AG04450 (cell line): ENCODE measurements around the gene ZFP36L1. TPM values are rescaled to one million over a fixed set of nuclear protein-coding genes. Genes with fewer than 3 reads are reported as not detected.

Experiments used
- CTCF ChIA-PET: fragments of 300-600, 350-600 bp; formaldehyde crosslinking; extraction: SDS; loops from one replicate; lab custom pipeline; 2022; ENCODE audit warnings: antibody characterized with exemption, inconsistent platforms; lab: Charles Lee
- POLR2A ChIA-PET: fragments of 350-600 bp; formaldehyde crosslinking; extraction: SDS; loops from one replicate; lab custom pipeline; 2021; ENCODE audit warnings: antibody characterized with exemption, inconsistent platforms; lab: Yijun Ruan, JAX
- DNase-seq: peaks from one replicate; pipeline ENCODE4 v3.0.0-alpha.2; 2011; ENCODE audit warnings: low read depth, low spot score
- H3K27ac ChIP-seq: one replicate; pipeline ENCODE4 v1.5.1; 2012; ENCODE audit warnings: low read depth, low read length, control low read depth
- H3K27me3 ChIP-seq: one replicate; pipeline ENCODE4 v1.6.0; 2012; ENCODE audit warnings: low read length; ENCODE audit not compliant: control insufficient read depth, insufficient read depth
- H3K4me3 ChIP-seq: 2 replicates; pipeline ENCODE4 v1.5.1; 2011; ENCODE audit warnings: mild to moderate bottlenecking, low read depth, low read length, control low read depth
- H3K9me3 ChIP-seq: 2 replicates; pipeline ENCODE4 v1.5.1; 2012; ENCODE audit warnings: low read length; ENCODE audit not compliant: control insufficient read depth, insufficient read depth
- polyA plus RNA-seq: library from polyadenylated mRNA; depleted of rRNA; stranded (reverse); fragments of >200 nt; gene quantifications from 2 replicates; pipeline ENCODE4 v1.2.3, GENCODE V29; 2011
- TF ChIP-seq, protein P1 (sequence below): IDR thresholded peaks from 2 replicates; pipeline ENCODE4 v1.5.1; 2011; ENCODE audit warnings: low read depth, low read length, control low read depth, inconsistent platforms

The ZFP36L1 gene
- polyA plus RNA-seq, 1 experiment = 54.4 TPM

DNA sequence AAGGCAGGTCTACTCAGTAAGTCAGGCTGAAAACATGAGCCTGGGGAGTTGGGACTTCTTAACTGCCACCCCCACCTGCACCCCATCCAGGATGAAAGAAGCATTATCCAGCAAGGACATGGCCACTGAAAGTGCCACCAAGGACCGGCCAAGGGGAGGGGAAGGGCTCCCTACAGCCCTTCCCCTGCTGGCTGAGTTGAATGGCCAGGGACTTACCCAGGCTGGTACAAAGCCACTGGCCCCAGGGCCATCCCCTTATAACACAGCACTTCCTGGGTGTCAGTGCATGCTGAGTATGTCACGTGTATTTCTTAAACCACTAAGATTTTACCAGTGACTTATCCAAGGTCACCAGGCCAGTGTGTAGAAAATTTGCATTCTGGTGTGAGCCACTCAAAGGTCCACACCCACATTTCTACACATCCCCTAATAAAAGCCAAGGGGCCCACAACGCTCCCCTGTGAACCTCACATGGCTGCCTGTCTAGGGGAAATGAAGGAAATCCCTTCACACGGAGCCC is 29.3 kb upstream of the ZFP36L1 start:
- Histone ChIP-seq H3K9me3 (no peaks in the 10 kb centered on the region; the same call in 1 of the 2 replicates), H3K4me3 (no peak overlapping the region), H3K27ac (no peak overlapping the region), H3K27me3 (no peaks in the 10 kb centered on the region)
- ChIA-PET POLR2A (no interaction called here), CTCF (no interaction called here)
- DNase-seq = no peak
- TF ChIP-seq, protein P1, sequence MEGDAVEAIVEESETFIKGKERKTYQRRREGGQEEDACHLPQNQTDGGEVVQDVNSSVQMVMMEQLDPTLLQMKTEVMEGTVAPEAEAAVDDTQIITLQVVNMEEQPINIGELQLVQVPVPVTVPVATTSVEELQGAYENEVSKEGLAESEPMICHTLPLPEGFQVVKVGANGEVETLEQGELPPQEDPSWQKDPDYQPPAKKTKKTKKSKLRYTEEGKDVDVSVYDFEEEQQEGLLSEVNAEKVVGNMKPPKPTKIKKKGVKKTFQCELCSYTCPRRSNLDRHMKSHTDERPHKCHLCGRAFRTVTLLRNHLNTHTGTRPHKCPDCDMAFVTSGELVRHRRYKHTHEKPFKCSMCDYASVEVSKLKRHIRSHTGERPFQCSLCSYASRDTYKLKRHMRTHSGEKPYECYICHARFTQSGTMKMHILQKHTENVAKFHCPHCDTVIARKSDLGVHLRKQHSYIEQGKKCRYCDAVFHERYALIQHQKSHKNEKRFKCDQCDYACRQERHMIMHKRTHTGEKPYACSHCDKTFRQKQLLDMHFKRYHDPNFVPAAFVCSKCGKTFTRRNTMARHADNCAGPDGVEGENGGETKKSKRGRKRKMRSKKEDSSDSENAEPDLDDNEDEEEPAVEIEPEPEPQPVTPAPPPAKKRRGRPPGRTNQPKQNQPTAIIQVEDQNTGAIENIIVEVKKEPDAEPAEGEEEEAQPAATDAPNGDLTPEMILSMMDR = no peak

DNA sequence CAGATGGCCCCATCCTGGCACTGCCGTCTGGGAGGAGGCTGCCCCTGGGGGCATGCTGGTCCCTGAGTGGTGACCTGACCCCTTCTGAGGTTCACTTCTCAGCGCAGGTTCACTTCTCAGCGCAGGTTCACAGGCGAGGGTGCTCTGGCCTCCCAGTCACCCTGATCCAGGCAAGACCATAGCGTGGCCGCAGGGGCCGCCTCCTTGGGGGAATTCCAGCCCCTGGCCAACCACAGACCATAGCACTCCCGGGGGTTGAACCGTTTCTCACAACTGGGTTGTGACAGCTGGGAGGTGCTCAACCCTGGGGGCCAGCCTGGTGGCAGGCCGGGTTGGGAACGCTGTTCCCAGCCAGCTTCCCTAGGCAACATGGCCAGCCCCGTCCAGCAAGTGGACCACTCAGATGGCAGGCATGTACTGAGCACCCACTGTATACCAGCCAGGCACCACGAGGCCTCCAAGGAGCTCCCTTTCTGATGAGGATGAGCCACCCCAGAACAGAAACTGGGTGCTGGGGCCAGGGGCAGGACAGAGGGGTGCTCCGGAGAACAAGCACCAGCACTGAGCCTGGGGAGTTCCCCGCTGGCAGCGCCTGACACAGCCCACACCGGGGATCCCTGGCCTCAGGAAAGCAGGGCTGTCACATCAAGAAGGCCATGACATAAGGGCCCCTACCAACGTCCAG is 28.3 kb upstream of the ZFP36L1 start:
- Histone ChIP-seq H3K27ac (no peak overlapping the region), H3K27me3 (no peaks in the 10 kb centered on the region), H3K4me3 (no peak overlapping the region), H3K9me3 (no peaks in the 10 kb centered on the region; the same call in 1 of the 2 replicates)
- TF ChIP-seq, protein P1 = no peak
- no peak for DNase-seq
- CTCF ChIA-PET = interaction anchor here (1.1 to 1.4 kb wide), 2 partner anchors 928 to 984 kb away, joined by 3 to 6 read pairs; no protein-coding TSS in a partner anchor
- POLR2A ChIA-PET = interaction anchor here (1.1 kb wide), 1 partner anchor 28 kb away, joined by 8 read pairs; the partner anchor contains the start of gene ZFP36L1

DNA sequence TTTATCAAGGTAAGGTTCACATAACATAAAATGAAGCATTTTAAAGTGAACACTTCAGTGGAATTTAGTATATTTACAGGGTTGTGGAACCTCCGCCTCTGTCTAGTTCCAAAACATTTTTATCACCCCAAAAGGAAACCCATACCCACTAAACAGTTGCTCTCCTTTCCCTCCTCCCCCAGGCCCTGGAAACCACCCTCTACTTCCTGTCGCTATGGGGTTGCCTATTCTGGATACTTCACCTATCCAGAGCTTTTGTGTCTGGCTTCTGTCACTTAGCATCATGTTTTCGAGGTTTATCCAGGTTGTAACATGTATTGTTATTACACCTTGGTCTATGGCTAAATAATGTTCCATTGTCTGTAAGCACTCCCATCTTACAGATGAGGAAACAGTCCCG is 27.7 kb upstream of the ZFP36L1 start:
- Histone ChIP-seq H3K9me3 (peaks cover 5% of the 10 kb centered on the region; the same call in 1 of the 2 replicates), H3K27me3 (no peaks in the 10 kb centered on the region), H3K27ac (no peak overlapping the region), H3K4me3 (no peak overlapping the region)
- TF ChIP-seq, protein P1 = no peak
- no peak for DNase-seq
- POLR2A ChIA-PET = no interaction called here
- CTCF ChIA-PET = interaction anchor here (1.1 to 1.4 kb wide), 3 partner anchors 286 to 983 kb away, joined by 3 to 6 read pairs (median 3); no protein-coding TSS in a partner anchor

DNA sequence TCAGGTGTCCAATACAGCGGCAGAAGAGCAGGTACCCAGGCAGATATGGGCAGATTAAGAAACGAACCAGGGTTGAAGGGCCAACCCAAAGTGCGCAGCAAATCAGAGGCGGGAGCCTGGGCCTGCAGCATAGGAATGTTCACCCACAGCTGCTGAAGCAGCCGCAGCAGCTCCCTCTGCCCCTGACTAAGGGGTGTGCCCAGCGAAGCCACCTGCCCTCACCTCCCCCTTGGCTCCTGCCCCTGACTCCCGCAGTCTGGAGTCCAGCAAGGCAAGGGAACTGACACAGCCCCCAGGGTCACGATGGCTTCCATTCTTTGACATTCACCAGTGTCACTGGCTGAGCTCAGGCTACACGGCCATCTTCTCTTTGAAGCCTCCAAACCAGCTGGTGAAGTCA is 27.3 kb upstream of the ZFP36L1 start:
- Histone ChIP-seq H3K27ac (no peak overlapping the region), H3K9me3 (peaks cover 5% of the 10 kb centered on the region; the same call in 1 of the 2 replicates), H3K4me3 (no peak overlapping the region), H3K27me3 (no peaks in the 10 kb centered on the region)
- POLR2A ChIA-PET = interaction anchor here (1.2 to 1.3 kb wide), 2 partner anchors 13 to 27 kb away, joined by 3 to 7 read pairs; partner anchors contain the start of gene ZFP36L1
- TF ChIP-seq, protein P1 = no peak
- DNase-seq = no peak
- CTCF ChIA-PET = interaction anchor here (0.6 to 1.4 kb wide), 4 partner anchors 287 to 983 kb away, joined by 3 to 5 read pairs (median 4); no protein-coding TSS in a partner anchor
